ENCODE measurements around the gene PCNT.

GRCh38 chr21:46489162-46489663, 165.3 kb downstream of the PCNT start:
- TF ChIP-seq CTCF (IDR thresholded peaks at IDR 0.05) (no peak), POLR2A (IDR thresholded peaks at IDR 0.05) (no peak)

All from lower leg skin (tissue), 3 donors.